Cardiac fibroblast (primary cell): ENCODE data around the gene VAV1.

Source experiments
- DNase-seq, 2 donors: peaks; one replicate each; pipeline versions ENCODE4 v3.0.0 to v3.0.0-alpha.2; 2010; ENCODE audit warnings: low read depth in 2 of 2
- H3K4me3 ChIP-seq, 2 donors: replicated peaks in 1 of 2; 1 replicate in 1 of 2; 2 replicates in 1 of 2; pipeline ENCODE4 v1.5.1; 2011; ENCODE audit warnings: low read depth in 2 of 2, low read length in 2 of 2, mild to moderate bottlenecking in 2 of 2, moderate library complexity in 1 of 2
- CTCF ChIP-seq: IDR thresholded peaks from one replicate; pipeline ENCODE4 v1.5.1; 2011; ENCODE audit warnings: low read depth, mild to moderate bottlenecking, low read length, inconsistent platforms

Gene VAV1

DNA sequence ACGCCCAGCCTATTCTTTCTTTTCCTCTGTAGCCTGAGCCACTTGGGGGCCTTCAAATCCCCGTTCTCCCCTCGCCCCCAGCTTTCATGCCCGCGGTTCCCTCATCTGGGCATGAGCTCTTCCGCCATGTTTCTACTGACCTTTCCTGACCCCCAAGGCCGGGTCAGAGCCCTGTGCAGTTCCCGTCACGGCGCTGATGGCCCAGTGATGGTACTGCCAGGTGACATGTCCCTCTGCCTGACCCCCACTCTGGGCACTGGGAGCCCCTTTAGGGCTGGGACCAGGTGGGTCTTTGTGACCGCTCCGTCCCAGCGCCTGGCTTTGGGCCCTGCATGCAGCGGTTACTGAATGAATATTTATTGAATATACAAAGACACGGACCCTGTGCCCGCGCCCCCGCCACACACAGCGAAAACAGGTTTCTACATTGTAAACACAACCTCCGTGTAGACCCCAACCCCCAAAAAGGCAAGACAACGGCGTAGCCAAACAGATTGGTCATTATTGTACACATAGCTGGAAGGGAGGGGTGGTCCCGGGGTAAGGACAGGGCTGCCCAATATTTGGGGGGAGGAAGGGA is 42.8 kb upstream of the VAV1 start:
- no peak for DNase-seq
- no peak for TF ChIP-seq CTCF
- H3K4me3 ChIP-seq: no peak overlapping the region

- TF ChIP-seq CTCF: no peak
- no peak for DNase-seq
- H3K4me3 ChIP-seq: no peak overlapping the region
Observed at GRCh38 chr19:6730153-6730804, 42.2 kb upstream of the VAV1 start.

GRCh38 chr19:6730941-6731670 is 41.4 kb upstream of the VAV1 start:
- no peak for DNase-seq

DNA sequence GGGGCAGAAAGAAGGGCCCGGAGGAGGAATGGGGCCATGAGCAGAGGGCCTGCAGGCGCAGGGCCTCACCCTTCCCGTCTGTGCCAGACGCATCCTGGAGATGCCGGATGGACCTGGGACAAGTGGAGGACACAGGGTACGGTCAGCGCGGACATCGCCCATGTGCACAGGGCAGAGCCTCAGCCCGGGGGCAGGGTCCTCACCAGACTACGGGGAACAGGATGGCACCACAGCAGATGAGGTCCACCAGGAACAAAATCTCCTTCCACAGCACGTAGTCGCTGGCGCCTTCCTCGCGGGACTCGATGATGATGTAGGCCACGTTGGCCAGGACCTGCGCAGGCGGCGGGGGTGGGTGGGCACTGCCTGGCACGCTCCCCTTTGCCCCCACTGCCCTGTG is 40.7 kb upstream of the VAV1 start:
- DNase-seq: no peak
- TF ChIP-seq CTCF: no peak
- H3K4me3 ChIP-seq: no peak overlapping the region

More at GRCh38 chr19:6730941-6731670, 41.4 kb upstream of the VAV1 start:
- TF ChIP-seq CTCF: no peak
- H3K4me3 ChIP-seq: no peak overlapping the region

DNA sequence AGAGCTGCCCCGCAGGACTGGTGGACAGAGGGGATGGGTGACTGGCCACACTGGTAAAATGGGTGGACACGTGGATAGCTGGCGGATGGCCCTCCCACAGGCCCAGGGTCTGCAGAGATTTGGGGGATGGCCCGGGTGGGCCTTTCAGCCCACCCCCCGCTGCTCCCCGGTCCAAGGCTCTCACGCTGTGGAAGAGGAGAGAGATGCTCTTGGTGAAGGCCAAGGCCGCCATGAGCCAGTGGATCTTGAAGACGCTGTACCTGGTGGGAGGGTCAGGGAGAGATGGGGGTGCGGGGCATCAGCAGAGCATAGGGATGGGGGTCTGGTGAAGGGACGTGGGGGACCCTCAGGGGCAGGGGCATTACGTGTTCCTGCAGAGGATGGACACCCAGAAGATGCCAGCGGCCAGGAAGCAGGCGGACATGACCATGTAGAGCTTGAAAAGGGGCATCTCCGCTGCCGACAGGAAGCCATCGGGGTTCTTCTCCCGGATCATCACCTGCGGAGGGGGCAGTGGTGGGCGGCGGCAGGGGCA is 39.6 kb upstream of the VAV1 start:
- no peak for DNase-seq
- H3K4me3 ChIP-seq: no peak overlapping the region
- no peak for TF ChIP-seq CTCF

DNA sequence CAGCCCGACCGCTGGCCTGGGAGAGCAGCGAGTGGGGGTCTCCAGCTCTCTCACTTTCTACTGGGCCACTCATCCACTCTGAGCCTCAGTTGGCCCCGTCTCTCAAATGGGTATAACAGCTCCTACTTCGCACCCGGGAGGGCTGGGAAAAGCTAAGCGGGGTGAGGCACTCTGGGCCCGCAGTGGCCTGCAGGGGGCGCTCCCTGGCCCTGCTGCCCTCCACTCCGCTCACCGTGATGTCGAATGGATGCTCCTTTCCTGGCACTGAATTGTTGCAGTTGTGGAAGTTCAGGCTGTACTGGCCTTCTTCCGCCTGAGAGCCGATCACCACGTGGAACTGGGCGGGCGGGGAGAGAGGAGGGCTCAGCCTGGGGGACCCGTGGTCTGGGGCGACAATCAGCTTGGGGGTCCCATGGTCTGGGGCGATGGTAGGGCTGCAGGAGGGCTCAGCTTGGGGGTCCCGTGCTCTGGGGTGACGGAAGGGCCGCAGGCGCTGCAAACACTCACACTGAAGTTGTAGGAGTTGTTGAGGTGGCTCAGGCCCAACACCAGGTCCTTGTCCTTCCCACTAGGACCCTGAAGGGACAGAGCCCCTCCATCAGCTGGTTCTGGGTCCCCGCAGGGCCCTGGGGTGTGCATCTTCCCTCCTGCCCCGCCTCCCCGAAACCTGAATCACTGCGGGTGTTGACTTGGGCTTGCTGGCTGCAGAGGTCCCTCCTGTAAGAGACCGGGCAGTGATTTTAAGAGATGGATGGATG is 39.0 kb upstream of the VAV1 start:
- no peak for DNase-seq
- H3K4me3 ChIP-seq: no peak overlapping the region
- peak; percentile 44 for TF ChIP-seq CTCF
